WTC11 (cell line): ENCODE data around the gene SYT1. TPM values are rescaled to one million over a fixed set of nuclear protein-coding genes. Genes with fewer than 3 reads are reported as not detected.

Experiments
- ATAC-seq: fragments of 200-7000 bp; cut with Tn5 transposase; 2 replicates; pipeline ENCODE4 v1.10.0; 2021; ENCODE audit warnings: mild to moderate bottlenecking, moderate library complexity
- CTCF ChIA-PET: fragments of 300-600 bp; sonication (Branson Sonifier 250); formaldehyde crosslinking; loops from one replicate; lab custom pipeline; 2021; ENCODE audit warnings: antibody characterized with exemption; lab: Charles Lee
- POLR2A ChIA-PET: fragments of 350-600 bp; sonication (Branson Sonifier 250); formaldehyde crosslinking; loops from one replicate; lab custom pipeline; 2021; ENCODE audit warnings: antibody characterized with exemption; lab: Charles Lee
- DNase-seq: peaks from one replicate; pipeline ENCODE4 v3.0.0; 2021; ENCODE audit warnings: low spot score
- H3K27ac Mint-ChIP-seq: 2 replicates; pipeline ENCODE4 v1.8.0; 2021; ENCODE audit warnings: mixed read lengths
- H3K27me3 Mint-ChIP-seq: 2 replicates; pipeline ENCODE4 v1.8.0; 2021; ENCODE audit warnings: low read depth, mild to moderate bottlenecking, moderate library complexity, mixed read lengths
- H3K36me3 Mint-ChIP-seq: 2 replicates; pipeline ENCODE4 v1.8.0; 2021; ENCODE audit warnings: mixed read lengths
- H3K4me1 Mint-ChIP-seq: 2 replicates; pipeline ENCODE4 v1.8.0; 2022; ENCODE audit warnings: mixed read lengths
- H3K4me3 Mint-ChIP-seq: 2 replicates; pipeline ENCODE4 v1.8.0; 2021; ENCODE audit warnings: mild to moderate bottlenecking, moderate library complexity, mixed read lengths
- H3K9me3 Mint-ChIP-seq: 2 replicates; pipeline ENCODE4 v1.8.0; 2021; ENCODE audit warnings: mixed read lengths
- ESRRA ChIP-seq: sonication (generic); formaldehyde crosslinking; IDR thresholded peaks from 2 replicates; pipeline ENCODE4 v1.8.1; 2022; ENCODE audit warnings: mild to moderate bottlenecking, missing genetic modification reagents, borderline replicate concordance
- FOXJ3 ChIP-seq: sonication (generic); formaldehyde crosslinking; IDR thresholded peaks from 2 replicates; pipeline ENCODE4 v1.9.0; 2021; ENCODE audit warnings: missing genetic modification reagents, mild to moderate bottlenecking, borderline replicate concordance
- FOXK1 ChIP-seq: sonication (generic); formaldehyde crosslinking; IDR thresholded peaks from 2 replicates; pipeline ENCODE4 v1.8.0; 2022; ENCODE audit warnings: mild to moderate bottlenecking, moderate library complexity, missing genetic modification reagents
- FOXP1 ChIP-seq: sonication (generic); formaldehyde crosslinking; IDR thresholded peaks from 2 replicates; pipeline ENCODE4 v1.8.0; 2022; ENCODE audit warnings: missing genetic modification reagents, mild to moderate bottlenecking, moderate library complexity, borderline replicate concordance
- MYBL2 ChIP-seq: sonication (generic); formaldehyde crosslinking; IDR thresholded peaks from 2 replicates; pipeline ENCODE4 v1.8.1; 2023; ENCODE audit warnings: mild to moderate bottlenecking, moderate library complexity, missing genetic modification reagents
- NFE2L1 ChIP-seq: sonication (generic); formaldehyde crosslinking; IDR thresholded peaks from 2 replicates; pipeline ENCODE4 v1.8.1; 2023; ENCODE audit warnings: missing genetic modification reagents
- NR3C1 ChIP-seq: sonication (generic); formaldehyde crosslinking; conservative IDR thresholded peaks from 2 replicates; pipeline ENCODE4 v1.8.1; 2023; ENCODE audit warnings: low read depth, mild to moderate bottlenecking, missing genetic modification reagents
- OVOL2 ChIP-seq: fragments of 250-450 bp; sonication (Bioruptor Pico); IDR thresholded peaks from 2 replicates; pipeline ENCODE4 v1.9.0; 2021; ENCODE audit warnings: mild to moderate bottlenecking, borderline replicate concordance
- SMAD3 ChIP-seq: sonication (generic); formaldehyde crosslinking; IDR thresholded peaks from 2 replicates; pipeline ENCODE4 v1.8.0; 2022; ENCODE audit warnings: missing genetic modification reagents, mild to moderate bottlenecking, borderline replicate concordance
- SMAD4 ChIP-seq: sonication (generic); formaldehyde crosslinking; IDR thresholded peaks from 2 replicates; pipeline ENCODE4 v1.8.0; 2022; ENCODE audit warnings: mild to moderate bottlenecking, missing genetic modification reagents
- STAT6 ChIP-seq: sonication (generic); formaldehyde crosslinking; conservative IDR thresholded peaks from 2 replicates; pipeline ENCODE4 v1.8.1; 2023; ENCODE audit warnings: mild to moderate bottlenecking, low read depth, missing genetic modification reagents, moderate library complexity
- USF2 ChIP-seq: sonication (generic); formaldehyde crosslinking; IDR thresholded peaks from 2 replicates; pipeline ENCODE4 v1.8.1; 2023; ENCODE audit warnings: mild to moderate bottlenecking, missing genetic modification reagents, moderate library complexity
- ZBTB21 ChIP-seq: sonication (generic); formaldehyde crosslinking; IDR thresholded peaks from 2 replicates; pipeline ENCODE4 v1.8.1; 2023; ENCODE audit warnings: mild to moderate bottlenecking, missing genetic modification reagents, borderline replicate concordance
- ZNF121 ChIP-seq: sonication (generic); formaldehyde crosslinking; IDR thresholded peaks from 2 replicates; pipeline ENCODE4 v1.8.0; 2023; ENCODE audit warnings: missing genetic modification reagents
- ZNF138 ChIP-seq: sonication (generic); formaldehyde crosslinking; conservative IDR thresholded peaks from 2 replicates; pipeline ENCODE4 v1.8.1; 2022; ENCODE audit warnings: mild to moderate bottlenecking, moderate library complexity, missing genetic modification reagents
- ZNF281 ChIP-seq: sonication (generic); formaldehyde crosslinking; IDR thresholded peaks from 2 replicates; pipeline ENCODE4 v1.8.0; 2023; ENCODE audit warnings: mild to moderate bottlenecking, missing genetic modification reagents
- ZNF423 ChIP-seq: fragments of 250-450 bp; sonication (Bioruptor Pico); IDR thresholded peaks from 2 replicates; pipeline ENCODE4 v2.1.2; 2022; ENCODE audit warnings: mild to moderate bottlenecking, moderate library complexity
- total RNA-seq: library from RNA; stranded (reverse); gene quantifications from 3 replicates; pipeline ENCODE4 v1.2.3, GENCODE V29; 2021
- TF ChIP-seq, protein P1 (sequence below): sonication (generic); formaldehyde crosslinking; conservative IDR thresholded peaks from 2 replicates; pipeline ENCODE4 v1.8.1; 2022; ENCODE audit warnings: mild to moderate bottlenecking, missing genetic modification reagents
- TF ChIP-seq, protein P2 (sequence below): fragments of 250-450 bp; sonication (Bioruptor Pico); IDR thresholded peaks from 2 replicates; pipeline ENCODE4 v1.8.0; 2021; ENCODE audit warnings: mild to moderate bottlenecking

Gene SYT1
- total RNA-seq, 1 experiment from 2014 or later, result 45.2 TPM

GRCh38 chr12:79378496-79378895 lies 513.9 kb downstream of the SYT1 start (continued):
- no peak for TF ChIP-seq STAT6

GRCh38 chr12:79380402-79380801 lies 515.8 kb downstream of the SYT1 start:
- Mint-ChIP-seq H3K27me3 (no peaks in the 10 kb centered on the region), H3K27ac (peak overlapping the region; percentile 66), H3K4me1 (peaks cover 66% of the 10 kb centered on the region), H3K36me3 (no peaks in the 10 kb centered on the region), H3K9me3 (no peaks in the 10 kb centered on the region), H3K4me3 (no peak overlapping the region)
- ATAC-seq, result no peak; the same call in 1 of the 2 replicates
- ChIA-PET POLR2A (no interaction called here), CTCF (interaction anchor here (1.5 kb wide), 1 partner anchor 35 kb away, joined by 3 read pairs; no protein-coding TSS in a partner anchor)
- no peak for DNase-seq
- TF ChIP-seq FOXK1 (CRISPR knock-in tag) (no peak), ZNF121 (CRISPR knock-in tag) (peak; percentile 91; the same call in 1 of the 2 replicates)

DNA sequence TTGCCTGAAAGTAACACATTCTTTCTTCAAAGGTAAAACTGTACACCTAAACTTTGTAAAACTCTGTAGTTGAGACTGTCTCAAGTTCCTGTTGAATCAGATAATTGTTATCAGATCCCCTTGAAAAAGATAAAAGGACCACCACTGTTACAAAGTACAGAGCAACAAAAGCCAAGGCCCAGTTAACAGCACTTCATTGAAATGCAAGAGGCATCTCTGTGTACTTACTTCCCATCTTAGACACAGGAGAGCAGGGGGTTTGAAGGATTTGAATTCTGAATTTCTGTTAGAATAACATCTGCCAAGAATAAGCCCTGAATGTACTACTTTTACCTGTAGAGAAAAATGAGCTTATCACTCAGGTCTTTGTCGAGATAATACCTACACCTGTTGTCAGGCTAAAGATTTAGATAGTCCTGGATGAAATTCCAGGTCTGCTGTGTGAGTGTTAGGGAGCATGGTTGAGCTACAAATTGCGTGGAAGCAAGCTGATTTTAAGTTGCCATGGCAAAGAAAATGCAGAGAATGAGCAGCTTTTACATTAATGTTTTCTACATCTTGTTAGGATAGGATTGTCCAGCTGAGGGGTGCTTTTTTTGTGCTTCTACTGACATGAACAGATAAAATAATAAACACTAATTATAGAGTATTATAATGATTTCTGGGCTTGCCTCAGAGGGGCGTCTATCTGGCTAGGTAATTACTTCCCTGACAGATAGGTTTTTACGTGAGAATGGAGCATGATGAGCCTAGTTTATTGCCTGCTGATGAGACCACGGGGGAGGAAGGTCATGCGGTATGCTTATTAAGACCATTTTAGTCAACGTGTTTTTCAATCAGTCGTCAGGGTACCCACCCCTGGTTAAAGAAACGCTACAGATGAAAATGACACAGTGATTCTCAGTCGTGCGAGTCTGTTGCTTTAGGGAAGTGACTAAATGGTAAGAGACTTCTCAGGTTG lies 517.0 kb downstream of the SYT1 start:
- no peak for DNase-seq
- peak; percentile 84 for ATAC-seq
- TF ChIP-seq ESRRA, result no peak
- TF ChIP-seq, protein P1, sequence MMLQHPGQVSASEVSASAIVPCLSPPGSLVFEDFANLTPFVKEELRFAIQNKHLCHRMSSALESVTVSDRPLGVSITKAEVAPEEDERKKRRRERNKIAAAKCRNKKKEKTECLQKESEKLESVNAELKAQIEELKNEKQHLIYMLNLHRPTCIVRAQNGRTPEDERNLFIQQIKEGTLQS (CRISPR knock-in tag), result no peak
- TF ChIP-seq OVOL2, result no peak
- no peak for TF ChIP-seq NR3C1
- TF ChIP-seq ZNF138 (CRISPR knock-in tag), result no peak
- no peak for TF ChIP-seq ZBTB21 (CRISPR knock-in tag)
- ChIA-PET CTCF (interaction anchor here (1.5 kb wide), 1 partner anchor 36 kb away, joined by 3 read pairs; no protein-coding TSS in a partner anchor), POLR2A (no interaction called here)
- Mint-ChIP-seq H3K9me3 (no peaks in the 10 kb centered on the region), H3K36me3 (no peaks in the 10 kb centered on the region), H3K27ac (peak overlapping the region; percentile 66), H3K4me1 (peaks cover 63% of the 10 kb centered on the region), H3K4me3 (peak overlapping the region; percentile 32), H3K27me3 (no peaks in the 10 kb centered on the region)

DNA sequence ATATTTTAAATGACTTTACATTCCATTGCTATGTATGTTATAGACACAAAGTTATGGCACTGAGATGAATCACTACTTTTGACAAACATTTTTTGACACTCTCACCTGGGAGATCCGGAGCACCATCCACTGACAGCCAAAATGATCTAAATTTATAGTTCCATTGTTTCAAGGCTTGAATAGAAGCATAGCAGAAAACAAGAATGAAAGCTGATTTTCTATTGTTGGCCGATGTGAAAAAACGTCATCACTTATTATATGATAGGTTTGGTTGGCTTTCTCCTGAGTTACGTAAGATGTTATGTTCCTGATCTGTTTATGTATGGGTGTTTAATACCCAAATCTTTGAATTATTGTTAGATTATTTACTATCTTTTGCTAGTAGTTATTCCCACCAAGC lies 520.0 kb downstream of the SYT1 start:
- CTCF ChIA-PET, result no interaction called here
- H3K27ac Mint-ChIP-seq, result no peak overlapping the region
- TF ChIP-seq USF2, result no peak
- TF ChIP-seq FOXP1 (CRISPR knock-in tag), result no peak
- TF ChIP-seq, all 79 proteins: peak for 0
- H3K36me3 Mint-ChIP-seq, result no peaks in the 10 kb centered on the region
- no peak for DNase-seq
- POLR2A ChIA-PET, result no interaction called here
- H3K4me1 Mint-ChIP-seq, result peaks cover 41% of the 10 kb centered on the region
- ATAC-seq, result no peak
- no peaks in the 10 kb centered on the region for H3K27me3 Mint-ChIP-seq
- H3K9me3 Mint-ChIP-seq, result no peaks in the 10 kb centered on the region
- no peak overlapping the region for H3K4me3 Mint-ChIP-seq

DNA sequence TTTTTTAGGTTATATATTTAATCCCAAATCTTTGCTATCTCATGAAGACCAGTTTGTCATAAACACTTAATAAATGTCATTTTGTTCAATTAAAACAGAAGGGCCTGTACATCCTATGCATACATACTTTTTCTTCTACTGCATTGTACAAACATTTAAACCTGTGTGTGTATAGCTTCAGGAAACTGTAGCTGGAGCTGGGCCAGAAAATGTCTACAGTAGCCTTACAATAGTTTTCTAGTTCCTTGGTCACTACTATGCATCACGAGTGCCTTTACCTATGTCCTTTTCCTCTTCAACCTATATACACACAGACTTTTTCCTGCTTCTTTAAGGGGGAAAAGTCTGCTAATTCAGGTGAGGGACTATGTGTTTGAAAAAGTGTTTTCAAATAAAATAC lies 523.4 kb downstream of the SYT1 start:
- Mint-ChIP-seq H3K27ac (no peak overlapping the region), H3K36me3 (peaks cover 2% of the 10 kb centered on the region; the same call in 1 of the 2 replicates), H3K4me3 (no peak overlapping the region), H3K27me3 (no peaks in the 10 kb centered on the region), H3K9me3 (peaks cover 4% of the 10 kb centered on the region), H3K4me1 (peaks cover 7% of the 10 kb centered on the region; the same call in 1 of the 2 replicates)
- no peak for DNase-seq
- no peak for ATAC-seq
- POLR2A ChIA-PET, result no interaction called here
- CTCF ChIA-PET, result no interaction called here
- TF ChIP-seq MYBL2, result no peak
- TF ChIP-seq SMAD3 (CRISPR knock-in tag), result no peak
- no peak for TF ChIP-seq SMAD4 (CRISPR knock-in tag)
- no peak for TF ChIP-seq NFE2L1 (CRISPR knock-in tag)
- TF ChIP-seq, protein P2, sequence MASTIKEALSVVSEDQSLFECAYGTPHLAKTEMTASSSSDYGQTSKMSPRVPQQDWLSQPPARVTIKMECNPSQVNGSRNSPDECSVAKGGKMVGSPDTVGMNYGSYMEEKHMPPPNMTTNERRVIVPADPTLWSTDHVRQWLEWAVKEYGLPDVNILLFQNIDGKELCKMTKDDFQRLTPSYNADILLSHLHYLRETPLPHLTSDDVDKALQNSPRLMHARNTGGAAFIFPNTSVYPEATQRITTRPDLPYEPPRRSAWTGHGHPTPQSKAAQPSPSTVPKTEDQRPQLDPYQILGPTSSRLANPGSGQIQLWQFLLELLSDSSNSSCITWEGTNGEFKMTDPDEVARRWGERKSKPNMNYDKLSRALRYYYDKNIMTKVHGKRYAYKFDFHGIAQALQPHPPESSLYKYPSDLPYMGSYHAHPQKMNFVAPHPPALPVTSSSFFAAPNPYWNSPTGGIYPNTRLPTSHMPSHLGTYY (CRISPR knock-in tag), result no peak
- TF ChIP-seq ZNF423 (CRISPR knock-in tag), result no peak
- no peak for TF ChIP-seq ZNF281 (CRISPR knock-in tag)
- TF ChIP-seq FOXJ3 (CRISPR knock-in tag), result no peak
- no peak for TF ChIP-seq OVOL2
